H1 (cell line): ENCODE results near the gene FRMD6. TPM values are rescaled to one million over a fixed set of nuclear protein-coding genes. Genes with fewer than 3 reads are reported as not detected.

ENCODE experiments used
- HDAC6 ChIP-seq: IDR thresholded peaks from one replicate; pipeline ENCODE4 v1.7.1; 2012; ENCODE audit warnings: low read depth, mild to moderate bottlenecking, inconsistent platforms, low read length, moderate library complexity
- MAFK ChIP-seq: IDR thresholded peaks from 2 replicates; pipeline ENCODE4 v1.6.1; 2012; ENCODE audit warnings: low read depth, mild to moderate bottlenecking, improper control_type of control experiment, low read length
- RAD21 ChIP-seq, 2 experiments: IDR thresholded peaks in 1 of 2; conservative IDR thresholded peaks in 1 of 2; 2 replicates each; pipeline ENCODE4 v1.6.1; 2011; ENCODE audit warnings: low read depth in 2 of 2, low read length in 2 of 2, improper control_type of control experiment in 1 of 2, inconsistent platforms in 1 of 2, mild to moderate bottlenecking in 1 of 2, moderate library complexity in 1 of 2
- SAP30 ChIP-seq: fragments of 300-600 bp; sonication (generic); IDR thresholded peaks from 2 replicates; pipeline ENCODE4 v1.7.1; 2012; ENCODE audit warnings: low read length, moderate library complexity, mild to moderate bottlenecking, inconsistent platforms; ENCODE audit not compliant: insufficient read depth, insufficient replicate concordance
- SP4 ChIP-seq: IDR thresholded peaks from 2 replicates; pipeline ENCODE4 v1.6.1; 2012; ENCODE audit warnings: low read length, inconsistent platforms
- polyA plus RNA-seq, 7 experiments: library from polyadenylated mRNA; depleted of rRNA in 3 of 7; stranded (reverse) in 5 of 7; unstranded in 2 of 7; fragments of >200 nt in 5 of 7; fragments of 200-250 nt in 2 of 7; gene quantifications; 1 replicate in 5 of 7; 2 replicates in 1 of 7; 4 replicates in 1 of 7; pipeline versions ENCODE4 v1.2.1 to v1.2.3, GENCODE V29; 2011 to 2013; ENCODE audit warnings: missing spikeins in 2 of 7, mixed read lengths in 2 of 7
- total RNA-seq: library from RNA; stranded (reverse); fragmentation: NEBNext Ultra II Directional; extraction: Animal tissue kit (Norgen Biotek cat#: 25700); gene quantifications from 2 replicates; pipeline ENCODE4 v1.2.1, GENCODE V29; 2021
- TF ChIP-seq, protein P1 (sequence below): fragments of 300-600 bp; sonication (generic); IDR thresholded peaks from 2 replicates; pipeline ENCODE4 v1.7.1; 2012; ENCODE audit warnings: low read length, moderate library complexity, mild to moderate bottlenecking, inconsistent platforms; ENCODE audit not compliant: insufficient replicate concordance
- TF ChIP-seq, protein P2 (sequence below), 3 experiments: IDR thresholded peaks; 1 replicate in 2 of 3; 2 replicates in 1 of 3; pipeline versions ENCODE4 v1.5.1 to v1.6.1; 2011; ENCODE audit warnings: low read length in 3 of 3, mild to moderate bottlenecking in 3 of 3, inconsistent platforms in 2 of 3, low read depth in 1 of 3, moderate library complexity in 1 of 3; ENCODE audit not compliant: insufficient read depth in 1 of 3; ENCODE audit errors: control extremely low read depth in 1 of 3

Gene FRMD6
- total and polyA plus RNA-seq, 2 of the 8 experiments (the other 6 are each of a cell fraction or from before 2014, with no cell fraction given): 5.4 to 23.7 TPM

DNA sequence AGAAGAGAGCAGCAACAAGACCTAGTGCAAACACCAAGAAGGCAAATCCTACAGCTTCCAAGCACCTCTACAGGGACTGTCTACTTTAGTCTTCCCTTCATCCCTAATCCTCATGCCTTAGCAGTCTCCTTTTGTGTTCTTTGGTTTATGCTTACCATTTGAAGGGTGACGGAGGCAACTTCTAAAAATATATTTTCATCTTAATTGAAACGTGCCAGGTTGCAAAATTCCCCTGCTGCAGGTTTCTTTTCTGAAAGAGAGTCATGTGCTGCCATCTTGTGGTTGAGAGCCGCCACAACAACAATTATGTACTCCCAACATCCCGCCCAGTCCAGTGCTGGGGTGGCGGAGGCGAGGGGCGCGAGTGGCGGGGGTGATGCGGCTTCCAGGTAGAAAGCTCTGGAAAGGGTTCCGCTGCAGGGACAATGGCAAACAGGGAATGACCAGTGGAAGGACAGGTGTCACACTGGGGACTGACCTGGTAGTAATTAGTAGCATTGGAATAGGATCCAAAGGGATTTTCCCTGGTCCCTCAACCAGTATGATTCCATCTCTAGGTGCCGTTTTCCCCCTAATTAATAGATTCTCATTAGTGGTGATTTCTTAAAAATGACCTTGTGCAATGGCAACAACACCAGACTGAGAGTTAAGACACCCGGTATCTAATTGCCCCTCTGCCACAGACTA is 128.4 kb downstream of the FRMD6 start (continued):
- TF ChIP-seq, protein P1, sequence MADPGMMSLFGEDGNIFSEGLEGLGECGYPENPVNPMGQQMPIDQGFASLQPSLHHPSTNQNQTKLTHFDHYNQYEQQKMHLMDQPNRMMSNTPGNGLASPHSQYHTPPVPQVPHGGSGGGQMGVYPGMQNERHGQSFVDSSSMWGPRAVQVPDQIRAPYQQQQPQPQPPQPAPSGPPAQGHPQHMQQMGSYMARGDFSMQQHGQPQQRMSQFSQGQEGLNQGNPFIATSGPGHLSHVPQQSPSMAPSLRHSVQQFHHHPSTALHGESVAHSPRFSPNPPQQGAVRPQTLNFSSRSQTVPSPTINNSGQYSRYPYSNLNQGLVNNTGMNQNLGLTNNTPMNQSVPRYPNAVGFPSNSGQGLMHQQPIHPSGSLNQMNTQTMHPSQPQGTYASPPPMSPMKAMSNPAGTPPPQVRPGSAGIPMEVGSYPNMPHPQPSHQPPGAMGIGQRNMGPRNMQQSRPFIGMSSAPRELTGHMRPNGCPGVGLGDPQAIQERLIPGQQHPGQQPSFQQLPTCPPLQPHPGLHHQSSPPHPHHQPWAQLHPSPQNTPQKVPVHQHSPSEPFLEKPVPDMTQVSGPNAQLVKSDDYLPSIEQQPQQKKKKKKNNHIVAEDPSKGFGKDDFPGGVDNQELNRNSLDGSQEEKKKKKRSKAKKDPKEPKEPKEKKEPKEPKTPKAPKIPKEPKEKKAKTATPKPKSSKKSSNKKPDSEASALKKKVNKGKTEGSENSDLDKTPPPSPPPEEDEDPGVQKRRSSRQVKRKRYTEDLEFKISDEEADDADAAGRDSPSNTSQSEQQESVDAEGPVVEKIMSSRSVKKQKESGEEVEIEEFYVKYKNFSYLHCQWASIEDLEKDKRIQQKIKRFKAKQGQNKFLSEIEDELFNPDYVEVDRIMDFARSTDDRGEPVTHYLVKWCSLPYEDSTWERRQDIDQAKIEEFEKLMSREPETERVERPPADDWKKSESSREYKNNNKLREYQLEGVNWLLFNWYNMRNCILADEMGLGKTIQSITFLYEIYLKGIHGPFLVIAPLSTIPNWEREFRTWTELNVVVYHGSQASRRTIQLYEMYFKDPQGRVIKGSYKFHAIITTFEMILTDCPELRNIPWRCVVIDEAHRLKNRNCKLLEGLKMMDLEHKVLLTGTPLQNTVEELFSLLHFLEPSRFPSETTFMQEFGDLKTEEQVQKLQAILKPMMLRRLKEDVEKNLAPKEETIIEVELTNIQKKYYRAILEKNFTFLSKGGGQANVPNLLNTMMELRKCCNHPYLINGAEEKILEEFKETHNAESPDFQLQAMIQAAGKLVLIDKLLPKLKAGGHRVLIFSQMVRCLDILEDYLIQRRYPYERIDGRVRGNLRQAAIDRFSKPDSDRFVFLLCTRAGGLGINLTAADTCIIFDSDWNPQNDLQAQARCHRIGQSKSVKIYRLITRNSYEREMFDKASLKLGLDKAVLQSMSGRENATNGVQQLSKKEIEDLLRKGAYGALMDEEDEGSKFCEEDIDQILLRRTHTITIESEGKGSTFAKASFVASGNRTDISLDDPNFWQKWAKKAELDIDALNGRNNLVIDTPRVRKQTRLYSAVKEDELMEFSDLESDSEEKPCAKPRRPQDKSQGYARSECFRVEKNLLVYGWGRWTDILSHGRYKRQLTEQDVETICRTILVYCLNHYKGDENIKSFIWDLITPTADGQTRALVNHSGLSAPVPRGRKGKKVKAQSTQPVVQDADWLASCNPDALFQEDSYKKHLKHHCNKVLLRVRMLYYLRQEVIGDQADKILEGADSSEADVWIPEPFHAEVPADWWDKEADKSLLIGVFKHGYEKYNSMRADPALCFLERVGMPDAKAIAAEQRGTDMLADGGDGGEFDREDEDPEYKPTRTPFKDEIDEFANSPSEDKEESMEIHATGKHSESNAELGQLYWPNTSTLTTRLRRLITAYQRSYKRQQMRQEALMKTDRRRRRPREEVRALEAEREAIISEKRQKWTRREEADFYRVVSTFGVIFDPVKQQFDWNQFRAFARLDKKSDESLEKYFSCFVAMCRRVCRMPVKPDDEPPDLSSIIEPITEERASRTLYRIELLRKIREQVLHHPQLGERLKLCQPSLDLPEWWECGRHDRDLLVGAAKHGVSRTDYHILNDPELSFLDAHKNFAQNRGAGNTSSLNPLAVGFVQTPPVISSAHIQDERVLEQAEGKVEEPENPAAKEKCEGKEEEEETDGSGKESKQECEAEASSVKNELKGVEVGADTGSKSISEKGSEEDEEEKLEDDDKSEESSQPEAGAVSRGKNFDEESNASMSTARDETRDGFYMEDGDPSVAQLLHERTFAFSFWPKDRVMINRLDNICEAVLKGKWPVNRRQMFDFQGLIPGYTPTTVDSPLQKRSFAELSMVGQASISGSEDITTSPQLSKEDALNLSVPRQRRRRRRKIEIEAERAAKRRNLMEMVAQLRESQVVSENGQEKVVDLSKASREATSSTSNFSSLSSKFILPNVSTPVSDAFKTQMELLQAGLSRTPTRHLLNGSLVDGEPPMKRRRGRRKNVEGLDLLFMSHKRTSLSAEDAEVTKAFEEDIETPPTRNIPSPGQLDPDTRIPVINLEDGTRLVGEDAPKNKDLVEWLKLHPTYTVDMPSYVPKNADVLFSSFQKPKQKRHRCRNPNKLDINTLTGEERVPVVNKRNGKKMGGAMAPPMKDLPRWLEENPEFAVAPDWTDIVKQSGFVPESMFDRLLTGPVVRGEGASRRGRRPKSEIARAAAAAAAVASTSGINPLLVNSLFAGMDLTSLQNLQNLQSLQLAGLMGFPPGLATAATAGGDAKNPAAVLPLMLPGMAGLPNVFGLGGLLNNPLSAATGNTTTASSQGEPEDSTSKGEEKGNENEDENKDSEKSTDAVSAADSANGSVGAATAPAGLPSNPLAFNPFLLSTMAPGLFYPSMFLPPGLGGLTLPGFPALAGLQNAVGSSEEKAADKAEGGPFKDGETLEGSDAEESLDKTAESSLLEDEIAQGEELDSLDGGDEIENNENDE: no peak
- TF ChIP-seq SP4 (no peak), MAFK (peak; percentile 39; the same call in 1 of the 2 replicates), HDAC6 (no peak), RAD21 (IDR thresholded peaks at IDR 0.05 in 1 of 2, conservative IDR thresholded peaks at IDR 0.05 in 1 of 2; ENCODE audit: low read depth in 2 of 2, low read length in 2 of 2) (peak; percentile 86 to 87), SAP30 (no peak)
- TF ChIP-seq, protein P2, sequence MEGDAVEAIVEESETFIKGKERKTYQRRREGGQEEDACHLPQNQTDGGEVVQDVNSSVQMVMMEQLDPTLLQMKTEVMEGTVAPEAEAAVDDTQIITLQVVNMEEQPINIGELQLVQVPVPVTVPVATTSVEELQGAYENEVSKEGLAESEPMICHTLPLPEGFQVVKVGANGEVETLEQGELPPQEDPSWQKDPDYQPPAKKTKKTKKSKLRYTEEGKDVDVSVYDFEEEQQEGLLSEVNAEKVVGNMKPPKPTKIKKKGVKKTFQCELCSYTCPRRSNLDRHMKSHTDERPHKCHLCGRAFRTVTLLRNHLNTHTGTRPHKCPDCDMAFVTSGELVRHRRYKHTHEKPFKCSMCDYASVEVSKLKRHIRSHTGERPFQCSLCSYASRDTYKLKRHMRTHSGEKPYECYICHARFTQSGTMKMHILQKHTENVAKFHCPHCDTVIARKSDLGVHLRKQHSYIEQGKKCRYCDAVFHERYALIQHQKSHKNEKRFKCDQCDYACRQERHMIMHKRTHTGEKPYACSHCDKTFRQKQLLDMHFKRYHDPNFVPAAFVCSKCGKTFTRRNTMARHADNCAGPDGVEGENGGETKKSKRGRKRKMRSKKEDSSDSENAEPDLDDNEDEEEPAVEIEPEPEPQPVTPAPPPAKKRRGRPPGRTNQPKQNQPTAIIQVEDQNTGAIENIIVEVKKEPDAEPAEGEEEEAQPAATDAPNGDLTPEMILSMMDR (IDR thresholded peaks at IDR 0.05; ENCODE audit: control extremely low read depth in 1 of 3, insufficient read depth in 1 of 3, low read depth in 1 of 3, low read length in 3 of 3): peak; percentile 56 to 69 (median 67)
- TF ChIP-seq, all 59 proteins: peak for 5
